Mammary microvascular endothelial cell (primary cell): ENCODE measurements around the gene NR2E1. TPM values are rescaled to one million over a fixed set of nuclear protein-coding genes. Genes with fewer than 3 reads are reported as not detected.

Source experiments
- total RNA-seq: library from RNA; depleted of rRNA; stranded (reverse); fragments of >200 nt; gene quantifications from 2 replicates; pipeline ENCODE4 v1.2.3, GENCODE V29; 2015

NR2E1 gene
- total RNA-seq, result not detected in 2 replicates

GRCh38 chr6:108165714-108166663 lies at the start of gene NR2E1:
Gene NR2E1, plus strand, starts transcription at chr6:108166022. Its CDS starts 744 bp downstream, at chr6:108166766.

Other genes with a start within 250 kb of the NR2E1 start
- gene SEC63, start 207.8 kb upstream of the NR2E1 start, total RNA-seq, result 9.7 and 10.1 TPM in 2 replicates
- gene OSTM1, start 91.3 kb upstream of the NR2E1 start, total RNA-seq, result 35.9 and 46.2 TPM in 2 replicates
- gene SNX3, start 95.0 kb downstream of the NR2E1 start, total RNA-seq, result 203 and 211 TPM in 2 replicates
- gene AFG1L, start 129.0 kb downstream of the NR2E1 start, total RNA-seq, result 1.5 and 2.3 TPM in 2 replicates